Lung microvascular endothelial cell (primary cell): ENCODE results near the gene REP15. TPM values are rescaled to one million over a fixed set of nuclear protein-coding genes. Genes with fewer than 3 reads are reported as not detected.
"Not testable (repeated sequence)": the region's sequence is repeated elsewhere in the genome, so short reads cannot be mapped to it uniquely, and the experiment has no call there.

Experiments used
- DNase-seq, 2 donors: peaks; one replicate each; pipeline versions ENCODE4 v3.0.0 to v3.0.0-alpha.2; 2010; ENCODE audit warnings: low read depth in 2 of 2
- total RNA-seq: library from RNA; depleted of rRNA; stranded (reverse); fragments of >200 nt; gene quantifications from 2 replicates; pipeline ENCODE4 v1.2.1, GENCODE V29; 2014

Gene REP15, protein sequence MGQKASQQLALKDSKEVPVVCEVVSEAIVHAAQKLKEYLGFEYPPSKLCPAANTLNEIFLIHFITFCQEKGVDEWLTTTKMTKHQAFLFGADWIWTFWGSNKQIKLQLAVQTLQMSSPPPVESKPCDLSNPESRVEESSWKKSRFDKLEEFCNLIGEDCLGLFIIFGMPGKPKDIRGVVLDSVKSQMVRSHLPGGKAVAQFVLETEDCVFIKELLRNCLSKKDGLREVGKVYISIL
- 3.5 and 13.5 TPM in 2 replicates for total RNA-seq

DNA sequence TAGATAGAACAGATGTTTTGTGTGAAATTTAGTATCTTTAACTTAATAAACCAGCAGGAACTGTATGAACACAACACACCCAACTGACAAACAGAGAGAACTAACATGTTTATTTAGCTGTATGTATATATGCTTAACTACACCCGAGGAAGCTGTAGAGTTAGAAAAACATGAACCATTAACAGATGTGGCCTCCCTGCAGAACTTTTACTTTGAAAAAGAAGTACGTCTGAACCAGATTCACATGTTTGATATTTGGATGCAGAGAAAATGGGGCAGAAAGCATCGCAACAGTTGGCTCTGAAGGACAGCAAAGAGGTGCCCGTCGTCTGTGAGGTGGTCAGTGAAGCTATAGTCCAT lies at the start of gene REP15:
Gene REP15 (plus strand): TSS at position 155 of the 360 bp plus-strand sequence. CDS start 116 bp downstream, at position 271.
- no peak for DNase-seq

DNA sequence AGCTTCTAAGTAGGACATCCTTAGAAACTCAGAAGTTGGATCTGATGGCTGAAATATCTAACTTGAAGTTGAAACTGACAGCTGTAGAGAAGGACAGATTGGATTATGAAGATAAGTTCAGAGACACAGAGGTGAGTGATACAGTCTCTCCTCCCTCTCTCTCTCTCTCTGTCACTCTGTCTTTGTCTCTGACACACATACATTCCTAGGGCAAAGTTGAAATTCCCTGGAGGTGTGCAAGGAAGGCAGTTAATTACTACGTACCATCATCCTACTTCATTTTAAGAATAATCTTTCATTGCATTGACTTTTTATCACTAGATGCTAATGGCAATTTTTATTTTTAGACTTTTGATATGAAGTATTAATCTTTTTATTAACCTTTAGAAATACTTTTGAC lies 46.2 kb upstream of the REP15 start:
- DNase-seq = no peak

DNA sequence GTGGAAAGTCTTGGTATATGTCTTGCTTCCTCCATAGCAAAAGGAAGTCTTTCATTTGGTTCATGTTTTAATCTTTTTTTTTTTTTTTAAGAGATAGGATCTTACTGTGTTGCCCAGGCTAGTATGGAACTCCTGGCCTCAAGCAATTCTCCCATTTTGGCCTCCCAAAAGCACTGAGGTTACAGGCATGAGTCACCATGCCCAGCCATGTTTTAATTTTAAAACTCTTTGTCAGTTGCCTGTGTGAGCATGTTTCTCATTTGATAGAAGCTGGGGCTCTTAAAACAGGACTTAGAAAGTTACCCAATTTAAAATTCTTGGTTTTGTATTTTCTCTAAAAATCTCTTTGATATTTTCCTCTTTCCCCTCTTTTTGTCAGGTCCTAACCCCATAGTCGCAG lies 45.0 kb upstream of the REP15 start:
- no peak for DNase-seq

DNA sequence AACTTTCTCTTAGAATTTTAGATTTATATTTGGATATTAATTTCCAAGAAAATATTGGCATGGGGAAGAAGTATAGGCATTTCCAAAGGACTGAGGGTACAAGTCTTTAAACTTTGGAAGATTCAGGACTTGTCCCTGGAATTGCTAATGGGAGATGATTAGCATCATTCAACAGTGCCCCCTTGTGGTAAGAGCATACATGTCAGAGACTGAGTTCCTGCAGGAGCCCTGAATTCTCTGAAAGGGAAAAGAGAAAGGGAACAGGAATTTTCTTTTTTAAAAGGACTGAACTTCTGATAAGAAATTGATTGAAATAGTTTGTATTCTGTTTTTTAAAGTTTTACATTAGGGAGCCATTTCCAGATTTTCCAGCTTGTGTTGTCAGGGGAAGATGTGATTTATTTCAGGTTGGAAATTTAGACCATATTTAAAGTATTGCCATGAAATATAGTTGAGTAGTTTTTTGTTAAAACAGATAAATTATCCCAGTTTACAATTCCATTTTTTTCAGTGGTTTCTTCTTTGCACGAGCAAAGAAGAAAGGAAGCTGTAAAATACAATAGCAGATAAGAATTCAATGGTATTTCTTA lies 44.0 kb upstream of the REP15 start:
- DNase-seq = peak; percentile 90 to 91

DNA sequence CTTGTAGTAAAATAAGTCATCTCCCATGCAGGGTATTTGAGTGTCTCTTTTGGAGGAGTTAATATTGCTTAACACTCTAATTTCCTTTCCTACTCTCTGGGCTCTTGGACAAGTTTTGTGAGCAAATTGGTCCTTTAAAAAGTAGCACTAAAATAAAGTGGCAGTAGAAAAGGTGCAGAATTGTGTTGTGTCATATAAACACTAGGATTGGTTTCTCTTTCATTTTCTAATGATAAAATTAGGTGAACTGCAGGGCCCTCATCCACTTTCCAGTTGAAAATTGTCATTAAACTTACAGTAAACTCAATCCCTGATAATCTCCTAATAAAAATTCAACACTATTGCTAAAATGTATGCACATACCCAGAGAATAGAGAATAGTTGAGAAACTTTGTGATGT lies 42.6 kb upstream of the REP15 start:
- no peak for DNase-seq

DNA sequence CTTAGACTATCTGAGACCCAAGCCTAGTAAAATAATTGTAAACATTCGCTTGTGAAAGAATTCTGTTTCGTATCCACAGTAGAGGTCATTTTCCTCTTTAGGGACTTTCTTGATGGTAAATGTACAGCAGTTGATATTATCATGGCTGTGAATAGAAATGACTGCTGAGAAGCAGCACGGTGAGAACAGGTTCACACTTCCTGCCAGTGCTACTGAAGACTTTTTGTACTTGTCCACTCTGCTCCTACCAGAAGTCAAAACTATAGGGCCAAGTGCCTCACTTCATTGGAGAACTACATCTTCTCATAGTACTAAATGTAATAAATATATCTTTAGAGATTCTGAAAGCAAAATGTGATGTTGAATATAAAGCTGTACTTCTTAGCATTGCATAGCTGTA lies 40.8 kb upstream of the REP15 start:
- not testable (repeated sequence) for DNase-seq

DNA sequence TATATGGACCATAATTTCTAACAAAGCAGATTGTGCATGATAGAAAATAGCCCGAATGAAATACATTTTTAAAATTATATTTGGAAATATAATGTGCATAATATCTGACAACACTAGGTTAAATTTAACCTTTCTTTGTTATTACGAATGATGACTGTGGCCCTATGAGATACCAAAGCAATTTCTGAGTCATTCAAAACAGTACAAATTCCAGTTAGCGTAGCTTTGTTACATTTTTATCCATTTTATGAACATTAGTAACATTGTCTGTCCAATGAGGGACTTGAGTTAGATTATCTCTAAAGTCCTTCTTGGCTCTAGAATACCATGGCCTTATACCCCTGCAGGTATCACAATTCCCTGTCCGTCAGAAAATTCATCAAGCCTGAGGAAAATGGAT lies 39.0 kb upstream of the REP15 start:
- no peak for DNase-seq

DNA sequence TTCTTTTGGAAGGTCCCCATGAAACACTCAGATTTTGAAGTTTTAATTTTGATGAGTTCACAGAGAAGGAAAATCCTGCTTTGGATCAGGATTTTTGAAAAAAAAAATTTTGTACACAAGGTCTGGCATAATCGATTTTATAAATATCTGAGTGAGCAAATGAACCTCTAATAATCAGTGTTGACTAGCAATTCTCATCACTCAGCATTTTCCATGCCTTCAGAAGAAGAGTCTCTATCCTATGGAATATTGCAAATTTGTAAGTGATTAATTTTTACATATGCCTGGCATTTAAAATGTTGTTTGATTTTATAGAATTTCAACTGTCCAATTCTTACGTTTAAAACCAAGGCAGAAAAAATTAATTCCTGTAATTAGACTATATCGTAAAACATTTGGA lies 30.5 kb upstream of the REP15 start:
- DNase-seq = no peak

DNA sequence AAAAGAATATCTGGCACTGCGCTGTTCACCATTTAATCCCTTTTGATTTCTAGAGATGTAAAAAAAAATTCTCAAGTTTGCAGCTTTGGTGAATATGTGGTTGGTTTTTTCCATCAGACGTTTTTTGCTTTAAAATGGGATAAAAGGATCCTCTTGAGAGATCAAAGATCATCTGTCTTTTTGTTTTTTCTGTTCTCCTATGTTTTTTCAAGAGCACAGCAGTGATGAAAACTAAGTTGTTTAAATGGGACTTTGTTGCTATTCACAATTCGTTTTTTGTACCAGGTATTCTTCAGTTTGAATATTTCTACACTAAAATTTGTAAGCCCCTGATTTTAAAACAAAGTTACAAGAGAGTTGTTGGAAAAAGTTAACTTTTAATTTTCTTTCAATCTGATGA lies 29.7 kb upstream of the REP15 start:
- no peak for DNase-seq

DNA sequence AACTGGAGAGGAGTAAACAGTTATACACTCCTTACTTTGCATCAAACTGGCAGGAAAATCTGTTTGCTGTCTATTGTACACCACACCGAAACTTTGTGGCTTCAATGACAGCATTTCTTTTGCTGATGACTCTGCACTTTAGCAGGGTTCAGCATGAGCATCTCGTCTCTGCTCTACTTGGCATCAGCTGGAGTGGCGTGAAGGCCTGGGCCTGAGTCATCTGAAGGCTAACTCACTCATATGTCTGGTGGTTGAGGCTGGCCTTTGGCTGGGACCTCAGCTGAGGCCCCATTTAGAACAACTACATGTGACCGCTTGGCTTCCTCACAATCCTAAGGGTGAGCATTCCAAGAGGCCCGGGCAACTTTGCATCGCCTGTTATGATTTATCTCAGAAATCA lies 28.7 kb upstream of the REP15 start:
- DNase-seq = peak in 1 of 2 donors; percentile 40

DNA sequence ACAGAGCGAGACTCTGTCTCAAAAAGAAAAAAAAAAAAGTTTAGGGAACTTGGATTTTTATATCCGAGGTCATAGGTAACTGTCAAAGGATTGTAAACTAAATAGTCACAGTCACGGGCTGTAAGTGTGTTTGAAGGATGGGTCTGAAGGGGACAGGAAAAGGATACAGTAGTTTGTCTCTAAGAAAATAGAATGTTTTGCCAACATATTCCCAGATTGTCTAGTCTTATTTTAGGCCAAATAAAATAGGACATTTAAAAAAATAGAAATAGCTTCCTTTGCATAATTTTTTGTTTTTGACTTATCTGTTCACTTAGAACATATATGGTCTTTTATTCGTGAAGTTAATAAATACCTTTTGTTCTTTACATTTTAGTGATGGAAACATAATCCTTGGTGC lies 24.2 kb upstream of the REP15 start:
- no peak for DNase-seq

DNA sequence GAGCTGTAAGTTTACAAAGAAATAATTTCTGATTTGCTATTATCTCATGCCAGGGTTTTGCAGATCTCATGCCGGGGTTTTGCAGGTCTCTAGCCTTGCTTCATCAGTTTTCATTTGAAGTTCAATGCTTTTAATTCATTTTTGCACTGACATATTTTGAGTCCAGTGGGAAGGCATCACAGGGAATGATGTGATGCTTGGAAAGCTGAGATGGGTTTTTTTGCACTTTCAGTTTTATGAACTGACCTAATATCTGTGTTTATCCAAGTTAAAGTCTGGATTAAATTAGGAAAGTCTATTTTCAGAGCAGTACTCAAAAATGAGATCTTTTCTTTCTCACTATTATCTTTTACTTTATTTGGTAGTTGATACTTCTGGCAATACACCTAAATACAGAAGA lies 23.6 kb upstream of the REP15 start:
- no peak for DNase-seq

DNA sequence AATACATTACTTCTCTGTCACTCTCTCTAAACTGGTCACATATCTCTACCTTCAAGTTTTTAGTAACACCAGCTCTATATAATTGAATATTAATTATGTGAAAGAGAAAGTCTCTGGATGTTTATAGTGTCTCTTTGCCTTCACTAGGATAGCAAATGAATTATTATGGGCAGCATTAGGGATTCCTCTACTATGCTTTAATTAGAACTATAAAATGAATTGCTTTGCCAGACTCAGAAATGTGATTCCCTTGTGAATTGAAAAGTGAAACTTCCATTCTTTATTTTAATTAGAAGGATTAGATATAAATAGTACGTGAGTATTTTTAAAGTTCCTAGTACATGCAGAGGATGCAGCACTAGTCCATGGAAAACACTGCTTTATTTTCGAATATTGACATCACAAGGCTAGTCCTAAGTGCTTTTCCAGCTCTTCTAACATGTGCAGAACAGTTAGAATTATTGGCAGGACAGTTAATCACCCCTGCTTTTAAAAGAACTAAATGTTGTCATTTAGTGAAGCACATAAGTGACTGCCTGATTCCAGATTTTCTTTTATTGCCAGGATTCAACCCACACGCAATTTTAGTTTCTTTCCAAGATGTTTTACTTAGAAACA lies 23.0 kb upstream of the REP15 start:
- DNase-seq = no peak

DNA sequence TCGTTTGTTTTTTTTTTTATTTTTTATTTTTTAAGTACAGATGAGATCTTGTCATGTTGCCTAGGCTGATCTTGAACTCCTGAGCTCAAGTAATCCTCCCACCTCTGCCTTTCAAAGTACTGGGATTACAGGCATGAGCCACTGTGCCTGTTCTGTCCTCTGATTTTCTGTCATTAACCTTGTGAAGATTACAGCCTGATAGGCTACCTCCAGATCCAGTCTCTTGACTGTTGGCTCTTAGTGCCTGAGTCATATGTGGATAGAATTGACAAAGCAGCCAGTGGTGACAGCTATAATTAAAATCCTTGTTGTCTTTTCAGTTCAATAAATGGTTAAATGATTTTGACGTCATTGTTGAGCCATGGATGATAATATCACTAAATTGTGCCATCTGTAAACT lies 21.3 kb upstream of the REP15 start:
- no peak for DNase-seq

DNA sequence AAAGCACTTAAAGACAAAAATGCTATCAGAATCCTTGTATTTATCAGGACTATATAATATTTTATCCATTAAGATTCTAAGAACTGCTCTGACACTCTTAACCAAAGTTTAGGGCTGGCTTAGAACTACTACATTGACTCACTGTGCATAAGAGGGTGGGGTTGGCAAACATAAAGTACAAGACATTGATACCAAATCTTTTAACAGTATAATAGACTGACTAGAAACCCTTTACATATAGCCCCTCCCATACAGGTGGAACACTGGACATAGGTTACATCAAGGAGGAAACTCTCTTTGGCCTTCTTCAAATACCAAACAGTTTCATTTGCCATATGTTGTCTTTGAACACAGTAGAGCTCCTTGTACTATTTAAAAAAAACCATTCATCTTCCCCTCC lies 15.6 kb upstream of the REP15 start:
- no peak for DNase-seq

DNA sequence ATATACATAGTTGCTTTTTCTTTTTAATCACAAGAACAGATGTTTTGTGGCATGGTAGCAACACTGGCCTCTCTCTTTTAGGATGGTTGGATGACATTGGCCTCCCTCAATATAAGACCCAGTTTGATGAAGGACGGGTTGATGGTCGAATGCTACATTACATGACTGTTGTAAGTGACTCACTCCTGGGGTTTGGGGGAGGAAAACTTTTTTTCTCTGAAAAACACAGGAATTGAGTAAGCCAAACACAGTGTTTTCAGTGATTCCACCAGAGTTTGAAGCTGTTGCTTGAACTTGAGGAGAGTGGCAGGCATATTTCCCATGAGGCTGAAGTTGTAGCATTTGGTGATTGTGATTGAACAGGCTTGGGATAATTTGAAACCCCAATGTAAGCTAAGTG lies 13.7 kb upstream of the REP15 start:
- peak in 1 of 2 donors; percentile 27 for DNase-seq

DNA sequence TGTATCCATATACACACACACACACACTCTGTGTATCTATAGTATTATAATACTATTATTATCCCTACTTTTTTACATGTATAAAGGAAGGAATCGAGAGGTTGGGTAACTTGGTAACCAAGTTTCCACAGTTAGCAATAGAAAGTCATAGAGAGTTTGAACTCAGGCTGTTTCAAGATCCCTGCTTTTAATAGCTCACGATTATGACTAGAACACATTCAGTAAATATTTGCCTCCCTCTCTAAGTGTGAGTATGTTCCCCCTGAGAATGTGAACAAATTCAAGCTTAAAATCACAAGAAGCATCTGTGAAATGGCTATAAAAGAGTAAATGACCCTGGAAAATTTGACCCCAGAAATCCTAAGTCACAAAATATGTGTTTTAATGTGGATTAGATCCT lies 11.0 kb upstream of the REP15 start:
- no peak for DNase-seq

DNA sequence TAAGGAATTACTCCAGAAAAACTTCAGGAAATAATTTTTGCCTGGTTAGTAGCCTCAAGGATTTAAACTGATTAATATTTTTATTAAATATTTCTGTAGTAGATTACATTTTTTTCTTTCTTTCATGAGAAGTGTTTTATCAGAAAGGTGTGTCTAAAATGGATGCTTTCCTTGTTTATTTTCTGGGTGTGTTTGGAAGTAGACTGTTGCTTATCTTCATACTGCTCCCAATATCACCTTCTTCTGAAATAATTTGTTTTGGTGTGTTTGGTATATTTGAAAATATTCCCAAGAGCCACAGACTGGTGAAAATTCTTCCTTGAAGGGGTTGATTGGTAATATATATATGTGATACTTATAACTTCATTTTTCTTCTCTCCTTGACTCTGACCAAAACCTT lies 10.1 kb upstream of the REP15 start:
- DNase-seq = no peak

DNA sequence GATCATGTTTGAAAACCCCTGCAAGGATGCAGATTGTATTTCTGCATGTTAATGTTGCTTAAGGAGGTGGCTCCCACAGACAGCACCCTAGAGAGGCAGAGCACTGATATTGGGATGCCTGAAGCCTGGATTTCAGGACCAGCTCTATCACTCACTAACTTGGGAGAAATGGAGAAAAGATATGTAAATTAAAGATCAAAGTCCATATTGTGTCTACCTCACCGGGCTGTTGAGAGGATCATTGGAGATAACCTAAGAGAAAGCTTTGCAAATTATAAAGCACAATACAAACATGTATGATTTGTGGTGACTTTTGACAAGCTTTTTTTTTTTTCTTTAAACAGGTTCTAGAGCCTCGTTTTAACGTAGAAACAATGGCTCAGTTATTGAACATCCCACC lies 7.6 kb upstream of the REP15 start:
- DNase-seq = no peak

DNA sequence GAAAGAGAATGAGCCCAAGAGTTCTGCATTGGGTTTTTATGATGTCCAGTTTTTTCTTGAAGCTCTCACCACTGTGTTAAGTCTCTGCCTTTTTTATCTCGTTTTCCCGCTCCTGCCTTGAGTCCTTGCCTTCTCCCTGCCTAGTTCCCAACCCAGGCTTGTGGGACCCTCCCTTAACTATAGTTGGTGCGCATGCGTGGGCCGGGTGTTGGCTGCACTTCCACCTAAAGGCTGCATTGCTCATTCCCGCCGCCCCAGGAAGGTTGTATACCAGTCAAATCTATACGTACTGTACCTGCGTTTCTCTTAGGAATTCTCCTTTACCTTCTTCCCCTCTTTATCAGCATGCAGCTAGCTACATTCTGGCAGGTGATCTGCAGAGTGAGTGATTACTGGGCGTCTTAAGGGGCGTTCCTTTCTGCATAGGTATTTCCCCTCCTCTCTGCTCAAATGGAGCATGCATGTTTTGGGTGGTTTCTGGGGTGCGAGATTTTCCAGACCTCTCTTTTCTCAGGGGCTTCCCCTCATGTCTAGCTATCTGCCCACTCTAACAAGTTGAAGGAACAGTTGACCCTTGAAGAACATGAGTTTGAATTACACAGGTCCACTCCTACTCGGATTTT lies 6.6 kb upstream of the REP15 start:
- no peak for DNase-seq

DNA sequence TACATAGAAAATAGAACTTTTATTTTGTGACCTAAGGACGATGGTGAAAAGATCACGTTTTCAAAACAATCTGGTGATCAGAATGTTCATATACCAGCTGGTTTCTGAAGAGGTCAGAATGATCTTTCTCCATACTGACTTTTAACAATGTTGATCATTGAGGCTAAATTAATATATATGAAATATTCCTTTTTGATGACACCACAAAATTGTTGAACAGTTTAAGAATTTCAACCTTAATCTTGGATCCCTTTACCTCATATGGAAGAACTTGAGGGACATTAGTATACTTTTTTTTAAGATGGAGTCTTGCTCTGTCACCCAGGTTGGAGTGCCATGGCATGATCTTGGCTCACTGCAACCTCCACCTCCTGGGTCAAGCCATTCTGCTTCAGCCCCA lies 2.8 kb upstream of the REP15 start:
- DNase-seq = no peak

DNA sequence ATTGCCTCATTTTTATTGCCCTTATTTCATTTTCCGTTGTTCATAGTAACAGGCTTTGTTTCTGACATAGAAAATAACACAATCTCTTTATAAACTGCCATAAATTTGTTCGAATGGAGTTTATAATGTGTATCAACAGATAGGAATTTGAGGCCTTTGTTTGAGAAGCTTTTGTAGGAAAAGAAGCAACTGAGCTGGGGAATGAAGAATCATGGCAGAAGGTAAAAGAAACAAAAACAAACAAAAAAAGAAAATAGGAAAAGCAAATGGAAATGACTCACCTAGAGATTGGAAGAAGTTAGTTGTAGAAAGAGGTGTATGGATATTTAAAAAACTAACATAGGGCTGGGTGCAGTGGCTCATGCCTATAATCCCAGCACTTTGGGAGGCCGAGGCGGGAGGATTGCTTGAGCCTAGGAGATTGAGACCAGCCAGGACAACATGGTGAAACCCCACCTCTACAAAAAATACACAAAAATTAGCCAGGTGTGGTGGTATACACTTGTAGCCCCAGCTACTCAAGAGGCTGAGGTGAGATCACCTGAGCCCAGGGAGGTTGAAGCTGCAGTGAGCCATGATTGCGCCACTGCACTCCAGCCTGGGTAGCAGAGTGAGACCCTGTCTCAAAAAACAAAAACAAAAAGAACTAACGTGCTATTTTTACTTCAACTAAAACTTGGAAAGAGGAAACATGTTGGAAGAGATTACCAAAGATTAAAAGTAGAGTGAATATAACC lies 523 bp upstream of the REP15 start:
- no peak for DNase-seq
